VCaP (cell line): ENCODE data around the gene LRRC72.

Experiments
- H3K27ac ChIP-seq: fragments of 450-650 bp; 2 replicates; pipeline ENCODE4 v1.5.1; 2017
- TF ChIP-seq, protein P1 (sequence below): fragments of 450-650 bp; conservative IDR thresholded peaks from 2 replicates; pipeline ENCODE4 v1.5.1; 2017; ENCODE audit warnings: mild to moderate bottlenecking, moderate library complexity

Gene LRRC72

DNA sequence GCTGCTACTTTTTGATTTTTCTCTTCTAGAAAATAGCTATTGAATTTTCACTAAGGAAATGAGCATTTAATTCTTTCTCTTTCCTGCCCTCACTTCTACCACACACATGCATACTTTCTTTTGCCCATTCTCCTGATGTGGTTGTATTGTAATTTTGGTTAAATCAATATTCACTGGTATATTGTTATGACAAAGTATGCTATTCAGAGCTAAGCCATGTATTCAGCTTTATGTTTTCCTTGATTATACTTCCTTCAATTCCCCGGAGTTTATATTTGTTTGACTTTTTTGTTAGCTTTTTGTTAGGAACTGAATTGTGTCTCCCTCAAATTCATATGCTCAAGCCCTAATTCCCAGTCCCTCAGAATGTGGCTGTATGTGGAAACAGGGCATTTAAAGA is 24.0 kb downstream of the LRRC72 start:
- H3K27ac ChIP-seq: no peak overlapping the region
- TF ChIP-seq, protein P1, sequence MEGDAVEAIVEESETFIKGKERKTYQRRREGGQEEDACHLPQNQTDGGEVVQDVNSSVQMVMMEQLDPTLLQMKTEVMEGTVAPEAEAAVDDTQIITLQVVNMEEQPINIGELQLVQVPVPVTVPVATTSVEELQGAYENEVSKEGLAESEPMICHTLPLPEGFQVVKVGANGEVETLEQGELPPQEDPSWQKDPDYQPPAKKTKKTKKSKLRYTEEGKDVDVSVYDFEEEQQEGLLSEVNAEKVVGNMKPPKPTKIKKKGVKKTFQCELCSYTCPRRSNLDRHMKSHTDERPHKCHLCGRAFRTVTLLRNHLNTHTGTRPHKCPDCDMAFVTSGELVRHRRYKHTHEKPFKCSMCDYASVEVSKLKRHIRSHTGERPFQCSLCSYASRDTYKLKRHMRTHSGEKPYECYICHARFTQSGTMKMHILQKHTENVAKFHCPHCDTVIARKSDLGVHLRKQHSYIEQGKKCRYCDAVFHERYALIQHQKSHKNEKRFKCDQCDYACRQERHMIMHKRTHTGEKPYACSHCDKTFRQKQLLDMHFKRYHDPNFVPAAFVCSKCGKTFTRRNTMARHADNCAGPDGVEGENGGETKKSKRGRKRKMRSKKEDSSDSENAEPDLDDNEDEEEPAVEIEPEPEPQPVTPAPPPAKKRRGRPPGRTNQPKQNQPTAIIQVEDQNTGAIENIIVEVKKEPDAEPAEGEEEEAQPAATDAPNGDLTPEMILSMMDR: no peak

DNA sequence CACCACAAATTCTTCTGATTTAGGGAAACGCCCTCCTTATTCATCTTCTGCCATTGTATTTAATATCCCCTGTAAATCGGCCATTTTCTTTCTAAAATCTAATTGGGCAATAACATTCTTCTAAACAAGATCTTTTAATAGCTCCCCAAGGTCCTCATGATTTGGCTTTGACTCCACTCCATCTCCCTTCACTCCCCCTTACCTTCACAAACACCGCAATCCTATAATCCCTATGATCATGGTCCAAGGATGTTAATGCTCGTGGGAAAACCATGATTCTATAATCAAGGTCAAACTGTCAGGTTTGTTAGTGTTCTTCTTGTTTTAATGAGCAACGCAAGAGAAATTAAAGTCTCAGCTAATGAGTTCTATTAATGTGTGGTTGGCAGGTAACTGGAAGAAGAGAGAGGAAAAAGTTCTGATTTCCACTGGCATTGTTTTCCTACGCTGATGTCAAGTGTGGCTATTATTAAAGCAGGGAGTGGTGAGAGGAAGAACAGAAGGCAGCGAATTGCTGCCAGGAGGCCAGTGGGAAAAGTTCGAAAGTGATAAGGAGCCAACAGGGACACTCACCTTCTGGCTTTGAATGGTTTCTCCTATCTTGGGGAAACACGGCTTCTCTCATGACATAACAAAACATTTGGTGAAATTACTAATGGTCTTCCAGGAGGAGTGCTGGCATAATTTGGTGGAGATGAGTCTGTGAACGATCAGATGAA is 28.1 kb downstream of the LRRC72 start:
- H3K27ac ChIP-seq: no peak overlapping the region
- TF ChIP-seq, protein P1: no peak

DNA sequence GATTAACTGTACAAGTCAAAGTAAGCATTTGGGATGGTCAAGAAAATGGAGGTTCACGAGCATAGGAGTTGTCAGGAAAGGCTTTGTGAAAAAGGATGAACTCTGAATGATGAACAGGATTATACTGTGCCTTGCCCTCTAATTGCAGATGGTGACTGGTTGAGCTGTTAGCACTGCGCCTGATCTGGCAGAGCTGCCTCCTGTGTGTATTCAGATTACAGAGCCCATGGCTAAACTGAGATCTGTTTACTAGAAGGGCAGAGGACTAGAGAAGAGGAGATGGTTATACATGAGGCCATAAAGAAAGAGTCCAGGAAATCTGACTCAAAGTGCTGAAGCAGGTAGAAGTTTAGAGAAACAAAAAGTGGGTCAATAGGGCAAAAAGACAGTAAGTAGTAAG is 29.7 kb downstream of the LRRC72 start:
- TF ChIP-seq, protein P1: no peak

DNA sequence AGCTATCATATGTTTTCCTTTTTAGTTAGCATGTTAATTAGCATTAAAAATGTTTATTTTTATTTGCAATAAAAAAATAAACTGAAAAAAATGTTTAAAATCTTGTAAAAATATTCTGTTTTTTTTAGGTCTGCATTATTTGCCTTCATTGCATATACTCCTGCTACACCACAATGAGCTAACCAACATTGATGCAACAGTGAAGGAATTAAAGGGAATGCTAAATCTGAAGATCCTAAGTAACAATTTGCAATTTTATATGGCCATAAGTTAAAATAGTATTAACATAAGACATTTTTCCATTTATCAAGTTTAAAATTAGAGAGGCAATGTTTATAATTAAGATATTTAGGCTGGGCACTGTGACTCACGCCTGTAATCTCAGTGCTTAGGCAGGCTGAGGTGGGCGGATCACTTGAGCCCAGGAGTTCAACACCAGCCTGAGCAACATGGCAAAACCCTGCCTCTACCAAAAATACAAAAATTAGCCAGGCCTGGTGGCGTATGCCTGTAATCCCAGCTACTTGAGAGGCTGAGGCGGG is 32.2 kb downstream of the LRRC72 start:
- H3K27ac ChIP-seq: no peak overlapping the region
- TF ChIP-seq, protein P1: no peak

More for the DNA sequence above, 29.7 kb downstream of the LRRC72 start:
- no peak overlapping the region for H3K27ac ChIP-seq

DNA sequence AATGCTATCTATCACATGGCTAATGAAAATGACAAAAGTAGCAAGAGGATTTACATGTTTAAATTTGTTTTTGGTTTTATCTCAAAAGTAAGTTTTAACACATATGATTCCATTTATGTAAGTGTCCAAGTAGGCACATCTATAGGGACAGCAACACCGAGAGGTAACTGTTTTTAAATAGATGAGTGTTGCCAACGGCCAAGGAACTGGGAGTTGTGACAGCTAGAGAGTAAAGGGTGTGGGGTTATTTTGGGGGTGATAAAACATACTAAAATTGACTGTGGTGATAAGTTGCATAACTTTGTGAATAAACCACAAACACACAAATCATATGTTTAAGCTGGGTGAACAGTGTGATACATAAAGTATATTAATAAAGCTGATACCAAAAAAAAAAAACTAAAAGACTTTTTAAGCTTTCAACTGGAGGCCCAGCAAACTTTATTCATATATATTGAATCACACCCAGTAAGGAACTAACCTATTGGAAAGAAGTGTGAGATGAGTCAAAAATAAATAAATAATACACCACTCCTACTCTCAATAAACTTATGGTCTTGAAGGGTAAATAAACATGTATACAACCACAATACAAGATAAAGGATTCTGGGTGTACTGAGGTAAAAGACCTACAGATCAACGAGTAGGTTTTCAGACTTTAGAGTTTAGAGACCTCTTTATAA is 33.0 kb downstream of the LRRC72 start:
- TF ChIP-seq, protein P1: no peak
- no peak overlapping the region for H3K27ac ChIP-seq

DNA sequence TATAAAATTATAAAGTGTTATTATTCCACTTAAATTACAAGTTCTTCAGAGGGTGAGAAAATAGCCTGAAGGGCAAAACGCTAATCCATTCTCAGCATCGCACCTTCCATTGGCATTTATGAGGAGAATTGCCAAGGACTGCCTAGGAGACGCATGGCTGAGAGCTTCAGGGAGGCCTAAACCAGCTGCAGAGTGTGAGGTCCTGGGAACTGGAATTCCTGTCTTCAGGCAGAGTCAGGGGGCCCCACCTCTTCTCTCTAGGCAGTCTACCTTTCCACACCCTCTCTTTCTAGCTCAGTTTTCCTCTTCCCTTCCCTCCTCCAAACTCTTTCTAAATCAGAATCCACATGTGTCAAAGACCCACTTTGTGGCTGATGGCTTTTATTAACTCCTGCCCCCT is 35.3 kb downstream of the LRRC72 start:
- TF ChIP-seq, protein P1: no peak
- no peak overlapping the region for H3K27ac ChIP-seq

DNA sequence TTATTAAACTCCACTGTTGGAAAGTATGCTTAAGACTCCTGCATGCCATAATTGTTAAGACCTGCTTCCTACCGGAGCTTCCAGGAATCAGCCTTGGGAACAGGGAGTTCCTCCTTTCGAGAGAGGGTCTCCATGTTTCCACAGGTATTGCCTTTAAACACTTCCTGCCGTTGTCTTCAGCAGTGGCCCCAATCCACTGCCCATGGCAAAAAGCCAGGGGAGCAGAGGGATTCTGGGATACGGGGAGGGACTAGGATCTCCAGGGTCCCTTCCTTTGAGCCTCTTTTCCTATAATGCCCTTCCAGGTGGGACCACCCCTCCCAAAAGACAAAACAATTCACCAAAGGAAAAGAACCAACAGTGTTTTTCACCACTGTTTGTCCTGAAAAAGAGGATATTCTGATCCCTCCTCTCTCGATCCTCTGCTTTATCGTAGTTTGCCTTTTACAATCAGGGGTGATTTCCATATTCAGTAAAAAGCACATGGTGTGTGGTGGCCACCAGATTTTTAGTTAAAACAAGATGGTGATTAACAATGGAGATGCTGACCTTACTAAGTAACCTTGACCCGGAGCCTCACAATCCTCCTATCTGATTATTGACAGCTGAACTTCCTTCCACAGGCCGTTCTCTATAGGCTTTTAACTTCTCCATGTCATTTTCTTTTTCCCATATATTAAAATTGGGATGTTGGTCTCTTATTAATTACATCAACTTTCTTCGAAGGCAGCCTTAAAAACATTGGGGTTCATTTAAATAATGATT is 36.0 kb downstream of the LRRC72 start:
- no peak overlapping the region for H3K27ac ChIP-seq
- TF ChIP-seq, protein P1: no peak
